ENCODE measurements around the gene MYBBP1A.

- TF ChIP-seq POLR2A (IDR thresholded peaks at IDR 0.05) (no peak), POLR2AphosphoS5 (IDR thresholded peaks at IDR 0.05) (no peak)
Observed at GRCh38 chr17:4594406-4594805, 39.2 kb upstream of the MYBBP1A start.
